Thyroid gland (tissue), 4 donors: Measurements from ENCODE around the gene AKAP7.

ENCODE experiments used
- POLR2A ChIP-seq, 2 donors: fragments of 450-650 bp; IDR thresholded peaks; one replicate each; pipeline ENCODE4 v1.6.1; 2017; ENCODE audit warnings: antibody characterized with exemption in 2 of 2, mild to moderate bottlenecking in 2 of 2, moderate library complexity in 1 of 2
- TF ChIP-seq, protein P1 (sequence below), 6 experiments: fragments of 200-600 bp in 3 of 6; fragments of 450-650 bp in 3 of 6; sonication (generic) in 3 of 6; IDR thresholded peaks; one replicate each; pipeline ENCODE4 v1.5.1; 2016 to 2019; ENCODE audit warnings: antibody characterized with exemption in 6 of 6, mild to moderate bottlenecking in 2 of 6, inconsistent platforms in 1 of 6, moderate library complexity in 1 of 6

DNA sequence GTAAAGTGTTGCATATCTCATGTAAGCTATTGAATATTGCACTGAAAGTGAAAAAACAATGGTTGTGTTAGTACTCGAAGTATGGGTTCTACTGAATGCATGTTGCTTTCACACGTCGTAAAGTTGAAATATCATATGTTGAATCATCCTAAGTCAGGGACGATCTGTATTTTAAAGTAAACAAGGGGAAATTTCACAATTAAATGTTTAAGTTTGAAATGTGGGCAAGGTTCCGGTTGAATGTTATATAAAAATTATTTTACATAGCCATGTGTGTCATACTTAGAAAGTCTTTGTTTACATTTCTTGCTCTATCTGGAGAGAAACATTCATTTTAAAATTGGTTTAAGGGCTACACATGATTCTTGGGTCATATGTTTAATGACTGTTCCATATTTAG lies 76.8 kb downstream of the AKAP7 start:
- TF ChIP-seq, protein P1, sequence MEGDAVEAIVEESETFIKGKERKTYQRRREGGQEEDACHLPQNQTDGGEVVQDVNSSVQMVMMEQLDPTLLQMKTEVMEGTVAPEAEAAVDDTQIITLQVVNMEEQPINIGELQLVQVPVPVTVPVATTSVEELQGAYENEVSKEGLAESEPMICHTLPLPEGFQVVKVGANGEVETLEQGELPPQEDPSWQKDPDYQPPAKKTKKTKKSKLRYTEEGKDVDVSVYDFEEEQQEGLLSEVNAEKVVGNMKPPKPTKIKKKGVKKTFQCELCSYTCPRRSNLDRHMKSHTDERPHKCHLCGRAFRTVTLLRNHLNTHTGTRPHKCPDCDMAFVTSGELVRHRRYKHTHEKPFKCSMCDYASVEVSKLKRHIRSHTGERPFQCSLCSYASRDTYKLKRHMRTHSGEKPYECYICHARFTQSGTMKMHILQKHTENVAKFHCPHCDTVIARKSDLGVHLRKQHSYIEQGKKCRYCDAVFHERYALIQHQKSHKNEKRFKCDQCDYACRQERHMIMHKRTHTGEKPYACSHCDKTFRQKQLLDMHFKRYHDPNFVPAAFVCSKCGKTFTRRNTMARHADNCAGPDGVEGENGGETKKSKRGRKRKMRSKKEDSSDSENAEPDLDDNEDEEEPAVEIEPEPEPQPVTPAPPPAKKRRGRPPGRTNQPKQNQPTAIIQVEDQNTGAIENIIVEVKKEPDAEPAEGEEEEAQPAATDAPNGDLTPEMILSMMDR (IDR thresholded peaks at IDR 0.05), result no peak
- TF ChIP-seq POLR2A (IDR thresholded peaks at IDR 0.05), result no peak
